Osteoblast (primary cell): ENCODE data around the gene LTO1. TPM values are rescaled to one million over a fixed set of nuclear protein-coding genes. Genes with fewer than 3 reads are reported as not detected.

Experiments
- DNase-seq: peaks from one replicate; pipeline ENCODE4 v3.0.0; 2011; ENCODE audit warnings: low spot score, mixed read lengths; ENCODE audit not compliant: insufficient read length; ENCODE audit errors: missing footprints
- H2AFZ ChIP-seq: 2 replicates; pipeline ENCODE4 v1.6.0; 2011; ENCODE audit warnings: mild to moderate bottlenecking, low read length
- H3K27ac ChIP-seq: 2 replicates; pipeline ENCODE4 v1.5.1; 2011; ENCODE audit warnings: mild to moderate bottlenecking, low read depth, low read length, moderate library complexity
- H3K27me3 ChIP-seq: 2 replicates; pipeline ENCODE4 v1.6.0; 2012; ENCODE audit warnings: mild to moderate bottlenecking, control low read depth, inconsistent platforms, low read length, moderate library complexity; ENCODE audit not compliant: insufficient read depth
- H3K36me3 ChIP-seq: 2 replicates; pipeline ENCODE4 v1.5.1; 2011; ENCODE audit warnings: mild to moderate bottlenecking, low read length, control low read depth, moderate library complexity; ENCODE audit not compliant: insufficient read depth
- H3K4me1 ChIP-seq: 2 replicates; pipeline ENCODE4 v1.5.1; 2011; ENCODE audit warnings: mild to moderate bottlenecking, low read length, control low read depth, moderate library complexity; ENCODE audit not compliant: insufficient read depth
- H3K4me2 ChIP-seq: 2 replicates; pipeline ENCODE4 v1.6.0; 2011; ENCODE audit warnings: mild to moderate bottlenecking, low read length; ENCODE audit not compliant: insufficient read depth
- H3K4me3 ChIP-seq: fragments of 200-600 bp; sonication (generic); 3 replicates; pipeline ENCODE4 v1.5.1; 2012; ENCODE audit warnings: mild to moderate bottlenecking, low read length, inconsistent platforms; ENCODE audit not compliant: insufficient read depth
- H3K79me2 ChIP-seq: 2 replicates; pipeline ENCODE4 v1.6.0; 2012; ENCODE audit warnings: mild to moderate bottlenecking, low read length, control low read depth, inconsistent platforms; ENCODE audit not compliant: insufficient read depth
- H3K9me3 ChIP-seq: 2 replicates; pipeline ENCODE4 v1.5.1; 2011; ENCODE audit warnings: low read depth, low read length, control low read depth
- H4K20me1 ChIP-seq: 2 replicates; pipeline ENCODE4 v1.6.0; 2012; ENCODE audit warnings: mild to moderate bottlenecking, low read length, control low read depth; ENCODE audit not compliant: insufficient read depth
- CTCF ChIP-seq: IDR thresholded peaks from 2 replicates; pipeline ENCODE4 v1.5.1; 2011; ENCODE audit warnings: mild to moderate bottlenecking, low read depth, low read length, moderate library complexity; ENCODE audit errors: extremely low read depth
- total RNA-seq: library from RNA; depleted of rRNA; stranded (reverse); fragments of >200 nt; gene quantifications from 2 replicates; pipeline ENCODE4 v1.2.3, GENCODE V29; 2012

The LTO1 gene
- total RNA-seq, 1 donor, result 24.6 TPM

GRCh38 chr11:69663326-69663725 lies 11.8 kb downstream of the LTO1 start:
- Histone ChIP-seq H2AFZ (no peak overlapping the region), H3K36me3 (peaks cover 18% of the 10 kb centered on the region), H3K4me1 (peaks cover 10% of the 10 kb centered on the region), H3K4me2 (no peak overlapping the region), H3K79me2 (peaks cover 9% of the 10 kb centered on the region), H4K20me1 (peaks cover 12% of the 10 kb centered on the region), H3K9me3 (no peaks in the 10 kb centered on the region), H3K27me3 (no peaks in the 10 kb centered on the region), H3K27ac (no peak overlapping the region), H3K4me3 (no peak overlapping the region)
- no peak for TF ChIP-seq CTCF
- peak; percentile 81 for DNase-seq

GRCh38 chr11:69662806-69663205 lies 12.3 kb downstream of the LTO1 start:
- Histone ChIP-seq H3K9me3 (no peaks in the 10 kb centered on the region), H3K4me3 (no peak overlapping the region), H3K27me3 (no peaks in the 10 kb centered on the region), H3K4me2 (peak overlapping the region; percentile 43), H3K36me3 (peaks cover 18% of the 10 kb centered on the region), H3K79me2 (peaks cover 4% of the 10 kb centered on the region), H2AFZ (no peak overlapping the region), H4K20me1 (peaks cover 12% of the 10 kb centered on the region), H3K27ac (peak overlapping the region; percentile 51), H3K4me1 (peaks cover 10% of the 10 kb centered on the region)
- DNase-seq, result peak; percentile 76
- TF ChIP-seq CTCF, result no peak

GRCh38 chr11:69662021-69662698 lies 13.0 kb downstream of the LTO1 start:
- Histone ChIP-seq H3K79me2 (peaks cover 1% of the 10 kb centered on the region), H3K36me3 (peaks cover 15% of the 10 kb centered on the region), H3K4me1 (peaks cover 10% of the 10 kb centered on the region), H3K9me3 (no peaks in the 10 kb centered on the region), H3K27ac (peak overlapping the region; percentile 51), H3K27me3 (no peaks in the 10 kb centered on the region), H4K20me1 (peaks cover 12% of the 10 kb centered on the region), H2AFZ (no peak overlapping the region), H3K4me2 (peak overlapping the region; percentile 43), H3K4me3 (no peak overlapping the region)
- DNase-seq, result peak; percentile 98
- TF ChIP-seq CTCF, result peak; percentile 37

GRCh38 chr11:69661413-69661715 lies 13.8 kb downstream of the LTO1 start:
- Histone ChIP-seq H3K9me3 (no peaks in the 10 kb centered on the region), H3K36me3 (peaks cover 9% of the 10 kb centered on the region), H2AFZ (no peak overlapping the region), H3K27ac (no peak overlapping the region), H3K79me2 (no peaks in the 10 kb centered on the region), H4K20me1 (peaks cover 12% of the 10 kb centered on the region), H3K4me1 (peaks cover 10% of the 10 kb centered on the region), H3K27me3 (no peaks in the 10 kb centered on the region), H3K4me2 (no peak overlapping the region), H3K4me3 (no peak overlapping the region)
- TF ChIP-seq CTCF, result no peak
- DNase-seq, result peak; percentile 23
